Stimulated activated CD4-positive, alpha-beta T cell treated with anti-CD3 and anti-CD28 coated beads, Interleukin-4, amount 100 ng/mL, for 24 hours (primary cell): ENCODE data around the gene LPCAT1.
"Not testable (repeated sequence)": the region's sequence is repeated elsewhere in the genome, so short reads cannot be mapped to it uniquely, and the experiment has no call there.

ENCODE experiments used
- DNase-seq: peaks from one replicate; pipeline ENCODE4 v3.0.0-alpha.2; 2020

The LPCAT1 gene

GRCh38 chr5:1507014-1507375 lies 16.8 kb downstream of the LPCAT1 start:
- no peak for DNase-seq

- DNase-seq, result no peak
These were observed 17.3 kb downstream of the LPCAT1 start for GRCh38 chr5:1506242-1507013.

- DNase-seq, result no peak
These were observed 18.1 kb downstream of the LPCAT1 start for GRCh38 chr5:1505506-1506241.

GRCh38 chr5:1505089-1505488 lies 18.7 kb downstream of the LPCAT1 start:
- not testable (repeated sequence) for DNase-seq

GRCh38 chr5:1504617-1505016 lies 19.1 kb downstream of the LPCAT1 start:
- DNase-seq, result no peak

GRCh38 chr5:1504069-1504595 lies 19.6 kb downstream of the LPCAT1 start:
- DNase-seq, result no peak

GRCh38 chr5:1503241-1504068 lies 20.3 kb downstream of the LPCAT1 start:
- no peak for DNase-seq

GRCh38 chr5:1502737-1503120 lies 21.0 kb downstream of the LPCAT1 start:
- no peak for DNase-seq

- DNase-seq, result no peak
These were observed 21.6 kb downstream of the LPCAT1 start for GRCh38 chr5:1502046-1502736.

- no peak for DNase-seq
These were observed 22.3 kb downstream of the LPCAT1 start for GRCh38 chr5:1501372-1502045.

- DNase-seq, result no peak
These were observed 23.2 kb downstream of the LPCAT1 start for GRCh38 chr5:1500411-1501091.

- no peak for DNase-seq
These were observed 23.9 kb downstream of the LPCAT1 start for GRCh38 chr5:1499851-1500250.

- DNase-seq, result no peak
These were observed 24.9 kb downstream of the LPCAT1 start for GRCh38 chr5:1498623-1499416.

GRCh38 chr5:1497795-1498622 lies 25.8 kb downstream of the LPCAT1 start:
- DNase-seq, result no peak

- DNase-seq, result no peak
These were observed 26.4 kb downstream of the LPCAT1 start for GRCh38 chr5:1497242-1497777.

- peak; percentile 13 for DNase-seq
These were observed 28.2 kb downstream of the LPCAT1 start for GRCh38 chr5:1495525-1495897.

GRCh38 chr5:1494780-1495524 lies 28.8 kb downstream of the LPCAT1 start:
- no peak for DNase-seq

- no peak for DNase-seq
These were observed 29.8 kb downstream of the LPCAT1 start for GRCh38 chr5:1493941-1494340.

GRCh38 chr5:1493413-1493812 lies 30.3 kb downstream of the LPCAT1 start:
- no peak for DNase-seq
